HG02981 (cell line): ENCODE data around the gene EIF4G1.
A peak's percentile ranks its signal among the peaks of the same experiment; 100 is the strongest.
"Not testable (repeated sequence)": the region's sequence is repeated elsewhere in the genome, so short reads cannot be mapped to it uniquely, and the experiment has no call there.

ENCODE experiments used
- ATAC-seq: cut with Tn5 transposase; IDR thresholded peaks from one replicate; pipeline ENCODE4 v1.9.1; 2021; ENCODE audit warnings: mild to moderate bottlenecking, moderate library complexity; ENCODE audit not compliant: unreplicated experiment

EIF4G1 gene, protein sequence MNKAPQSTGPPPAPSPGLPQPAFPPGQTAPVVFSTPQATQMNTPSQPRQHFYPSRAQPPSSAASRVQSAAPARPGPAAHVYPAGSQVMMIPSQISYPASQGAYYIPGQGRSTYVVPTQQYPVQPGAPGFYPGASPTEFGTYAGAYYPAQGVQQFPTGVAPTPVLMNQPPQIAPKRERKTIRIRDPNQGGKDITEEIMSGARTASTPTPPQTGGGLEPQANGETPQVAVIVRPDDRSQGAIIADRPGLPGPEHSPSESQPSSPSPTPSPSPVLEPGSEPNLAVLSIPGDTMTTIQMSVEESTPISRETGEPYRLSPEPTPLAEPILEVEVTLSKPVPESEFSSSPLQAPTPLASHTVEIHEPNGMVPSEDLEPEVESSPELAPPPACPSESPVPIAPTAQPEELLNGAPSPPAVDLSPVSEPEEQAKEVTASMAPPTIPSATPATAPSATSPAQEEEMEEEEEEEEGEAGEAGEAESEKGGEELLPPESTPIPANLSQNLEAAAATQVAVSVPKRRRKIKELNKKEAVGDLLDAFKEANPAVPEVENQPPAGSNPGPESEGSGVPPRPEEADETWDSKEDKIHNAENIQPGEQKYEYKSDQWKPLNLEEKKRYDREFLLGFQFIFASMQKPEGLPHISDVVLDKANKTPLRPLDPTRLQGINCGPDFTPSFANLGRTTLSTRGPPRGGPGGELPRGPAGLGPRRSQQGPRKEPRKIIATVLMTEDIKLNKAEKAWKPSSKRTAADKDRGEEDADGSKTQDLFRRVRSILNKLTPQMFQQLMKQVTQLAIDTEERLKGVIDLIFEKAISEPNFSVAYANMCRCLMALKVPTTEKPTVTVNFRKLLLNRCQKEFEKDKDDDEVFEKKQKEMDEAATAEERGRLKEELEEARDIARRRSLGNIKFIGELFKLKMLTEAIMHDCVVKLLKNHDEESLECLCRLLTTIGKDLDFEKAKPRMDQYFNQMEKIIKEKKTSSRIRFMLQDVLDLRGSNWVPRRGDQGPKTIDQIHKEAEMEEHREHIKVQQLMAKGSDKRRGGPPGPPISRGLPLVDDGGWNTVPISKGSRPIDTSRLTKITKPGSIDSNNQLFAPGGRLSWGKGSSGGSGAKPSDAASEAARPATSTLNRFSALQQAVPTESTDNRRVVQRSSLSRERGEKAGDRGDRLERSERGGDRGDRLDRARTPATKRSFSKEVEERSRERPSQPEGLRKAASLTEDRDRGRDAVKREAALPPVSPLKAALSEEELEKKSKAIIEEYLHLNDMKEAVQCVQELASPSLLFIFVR (N-terminal part only)

DNA sequence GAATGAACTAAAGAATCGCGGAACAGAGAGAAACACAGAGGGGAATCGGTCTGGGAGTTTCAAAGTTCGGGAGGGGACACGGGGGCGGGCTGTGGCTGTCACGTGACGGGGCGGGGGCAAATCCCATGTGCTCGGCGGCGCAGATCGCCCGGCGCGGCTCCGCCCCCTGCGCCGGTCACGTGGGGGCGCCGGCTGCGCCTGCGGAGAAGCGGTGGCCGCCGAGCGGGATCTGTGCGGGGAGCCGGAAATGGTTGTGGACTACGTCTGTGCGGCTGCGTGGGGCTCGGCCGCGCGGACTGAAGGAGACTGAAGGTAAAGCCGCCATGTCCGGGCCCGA, at the start of gene EIF4G1:
EIF4G1 (plus strand) TSS at position 244 of the 337 bp plus-strand sequence. CDS start 1,191 bp downstream, outside the sequence.
- peak; percentile 79 for ATAC-seq

DNA sequence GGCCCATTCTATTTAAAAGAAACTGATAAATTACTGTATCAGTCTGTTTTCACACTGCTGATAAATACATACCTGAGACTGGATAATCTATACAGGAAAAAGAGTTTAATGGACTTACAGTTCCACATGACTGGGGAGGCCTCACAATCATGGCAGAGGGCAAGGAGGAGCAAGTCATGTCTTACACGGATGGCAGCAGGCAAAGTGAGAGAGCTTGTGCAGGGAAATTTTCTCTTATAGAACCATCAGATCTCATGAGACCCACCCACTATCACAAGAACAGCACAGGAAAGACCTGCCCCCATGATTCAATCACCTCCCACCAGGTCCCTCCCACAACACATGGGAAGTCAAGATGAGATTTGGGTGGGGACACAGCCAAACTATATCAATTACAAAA, 47.2 kb upstream of the EIF4G1 start:
- ATAC-seq: not testable (repeated sequence)

DNA sequence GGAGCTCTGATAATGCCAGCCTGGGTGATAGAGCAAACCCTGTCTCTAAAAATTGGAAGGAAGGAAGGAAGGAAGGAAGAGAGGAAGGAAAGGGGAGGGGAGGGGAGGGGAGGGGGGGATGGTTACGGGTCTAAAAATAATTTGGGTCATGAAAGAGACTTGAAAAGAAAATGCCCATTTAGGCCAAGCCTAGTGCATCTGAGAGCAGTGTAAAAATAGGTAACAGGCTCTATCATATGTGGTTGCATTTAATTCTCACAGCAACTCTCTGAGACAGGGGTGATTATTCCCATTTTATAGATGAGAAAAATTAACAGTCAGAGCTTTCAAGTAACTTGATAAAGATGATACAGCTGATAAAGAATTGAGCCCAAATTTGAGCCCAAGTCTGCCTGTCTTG, 42.1 kb upstream of the EIF4G1 start:
- no peak for ATAC-seq

DNA sequence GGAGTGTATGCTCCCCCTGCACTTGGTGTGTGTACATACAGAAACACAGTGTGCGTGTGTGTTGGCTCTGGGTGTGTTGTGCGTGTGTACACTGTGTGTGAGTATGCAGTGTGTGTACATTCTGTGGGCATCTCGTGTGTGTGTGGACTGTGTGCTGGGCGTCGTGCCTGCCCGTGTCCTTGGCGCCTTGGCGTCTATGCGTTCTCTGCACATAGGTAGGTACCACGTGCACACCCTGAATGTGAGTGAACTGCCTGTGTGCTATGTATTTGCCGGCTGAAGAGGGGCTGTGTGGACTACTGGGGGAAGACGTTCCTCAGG, 39.1 kb upstream of the EIF4G1 start:
- no peak for ATAC-seq

DNA sequence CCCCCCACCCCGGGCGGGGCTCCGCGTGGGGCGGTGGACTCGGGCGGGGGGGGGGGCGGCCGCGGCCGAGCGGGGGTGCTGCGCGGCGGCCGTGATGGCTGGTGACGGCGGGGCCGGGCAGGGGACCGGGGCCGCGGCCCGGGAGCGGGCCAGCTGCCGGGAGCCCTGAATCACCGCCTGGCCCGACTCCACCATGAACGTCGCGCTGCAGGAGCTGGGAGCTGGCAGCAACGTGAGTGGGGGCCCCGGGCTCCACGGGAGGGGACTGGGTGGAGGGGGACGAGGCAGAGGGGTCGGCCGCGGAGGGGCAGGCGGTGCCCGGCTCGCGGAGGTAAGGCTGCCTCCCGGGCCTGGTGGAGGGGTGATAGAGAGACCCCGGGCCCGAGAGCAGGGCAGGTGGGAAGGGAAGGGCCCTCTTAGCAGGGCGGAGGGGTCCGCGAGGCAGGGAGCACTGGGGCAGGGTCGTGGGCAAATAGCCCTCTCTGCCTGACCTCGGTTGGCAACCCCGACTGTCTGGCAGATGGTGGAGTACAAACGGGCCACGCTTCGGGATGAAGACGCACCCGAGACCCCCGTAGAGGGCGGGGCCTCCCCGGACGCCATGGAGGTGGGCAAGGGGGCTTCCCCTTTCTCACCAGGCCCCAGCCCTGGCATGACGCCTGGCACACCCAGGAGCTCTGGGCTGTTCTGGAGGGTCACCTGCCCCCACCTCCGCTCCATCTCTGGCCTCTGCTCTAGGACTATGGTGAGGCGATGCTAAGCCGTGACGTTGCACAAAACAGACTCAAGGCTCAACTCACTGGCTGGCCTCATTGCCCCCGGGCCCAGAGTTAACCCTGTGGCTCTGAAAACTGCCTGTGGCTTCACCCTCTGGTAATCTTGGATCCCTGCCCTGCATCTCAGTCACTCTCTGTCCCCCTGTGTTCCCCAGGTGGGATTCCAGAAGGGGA, 38.2 kb upstream of the EIF4G1 start, which contains the start of gene ECE2:
ECE2 (plus strand) TSS at position 62 of the 950 bp plus-strand sequence; CDS start at position 194, 132 bp downstream.
- no peak for ATAC-seq

DNA sequence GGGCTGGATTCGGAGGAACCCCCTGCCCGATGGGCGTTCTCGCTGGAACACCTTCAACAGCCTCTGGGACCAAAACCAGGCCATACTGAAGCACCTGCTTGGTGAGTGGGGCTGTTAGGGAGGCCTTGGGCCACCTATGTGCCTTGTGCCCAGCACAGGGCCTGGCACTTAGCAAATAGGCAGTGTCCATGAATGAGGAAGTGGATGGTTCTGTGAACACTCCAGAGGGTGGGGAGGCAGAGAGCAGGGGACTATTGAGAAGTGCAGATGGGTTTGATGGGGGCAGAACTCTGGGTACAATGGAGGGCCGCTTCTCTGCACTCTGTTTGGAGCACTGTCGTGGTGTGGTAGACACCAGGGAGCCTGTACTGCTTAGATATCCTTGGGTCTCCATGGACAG, 37.0 kb upstream of the EIF4G1 start:
- ATAC-seq: no peak

DNA sequence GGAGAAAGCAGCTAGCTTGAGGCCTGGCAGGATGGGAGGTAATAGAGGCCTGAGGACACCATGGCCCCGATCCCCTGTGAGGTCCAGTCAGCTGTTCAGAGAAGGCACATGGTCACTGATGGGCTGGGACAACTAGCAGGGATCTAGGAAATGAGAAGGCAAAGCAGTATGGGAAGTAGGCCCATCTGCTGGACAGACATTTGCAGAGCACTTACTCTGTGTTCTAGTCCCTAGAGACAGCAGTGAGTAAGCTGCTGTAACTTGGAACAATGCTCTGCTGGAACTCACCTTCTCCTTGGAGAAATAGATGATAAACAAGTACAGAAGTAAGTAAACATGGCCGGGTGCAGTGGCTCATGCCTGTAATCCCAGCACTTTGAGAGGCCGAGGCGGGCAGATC, 31.5 kb upstream of the EIF4G1 start:
- ATAC-seq: no peak

DNA sequence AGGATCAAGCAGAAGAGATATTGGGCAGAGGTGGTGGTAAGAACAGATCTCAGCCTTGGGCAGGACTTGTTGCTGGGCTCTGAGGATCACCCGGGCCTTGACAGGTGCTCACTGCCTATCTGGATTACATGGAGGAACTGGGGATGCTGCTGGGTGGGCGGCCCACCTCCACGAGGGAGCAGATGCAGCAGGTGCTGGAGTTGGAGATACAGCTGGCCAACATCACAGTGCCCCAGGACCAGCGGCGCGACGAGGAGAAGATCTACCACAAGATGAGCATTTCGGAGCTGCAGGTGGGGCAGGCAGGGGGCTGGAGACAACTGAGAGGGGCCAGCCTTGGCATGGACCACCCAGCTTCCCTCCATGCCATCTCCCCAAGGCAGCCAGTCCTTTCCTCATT, 30.7 kb upstream of the EIF4G1 start:
- no peak for ATAC-seq

DNA sequence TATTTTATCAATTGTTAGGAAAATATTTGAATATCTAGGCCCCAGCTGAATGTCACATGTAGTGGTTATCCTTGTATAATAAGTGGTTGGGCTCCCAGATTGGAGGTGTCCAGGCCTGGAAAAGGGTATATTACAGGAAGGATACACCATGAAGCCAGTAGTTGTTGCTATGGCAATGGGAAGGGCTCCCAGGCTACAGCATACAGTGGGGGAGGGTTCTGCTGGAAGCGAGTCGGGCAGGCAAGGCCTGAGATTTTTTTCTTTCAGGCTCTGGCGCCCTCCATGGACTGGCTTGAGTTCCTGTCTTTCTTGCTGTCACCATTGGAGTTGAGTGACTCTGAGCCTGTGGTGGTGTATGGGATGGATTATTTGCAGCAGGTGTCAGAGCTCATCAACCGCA, 29.7 kb upstream of the EIF4G1 start:
- no peak for ATAC-seq

DNA sequence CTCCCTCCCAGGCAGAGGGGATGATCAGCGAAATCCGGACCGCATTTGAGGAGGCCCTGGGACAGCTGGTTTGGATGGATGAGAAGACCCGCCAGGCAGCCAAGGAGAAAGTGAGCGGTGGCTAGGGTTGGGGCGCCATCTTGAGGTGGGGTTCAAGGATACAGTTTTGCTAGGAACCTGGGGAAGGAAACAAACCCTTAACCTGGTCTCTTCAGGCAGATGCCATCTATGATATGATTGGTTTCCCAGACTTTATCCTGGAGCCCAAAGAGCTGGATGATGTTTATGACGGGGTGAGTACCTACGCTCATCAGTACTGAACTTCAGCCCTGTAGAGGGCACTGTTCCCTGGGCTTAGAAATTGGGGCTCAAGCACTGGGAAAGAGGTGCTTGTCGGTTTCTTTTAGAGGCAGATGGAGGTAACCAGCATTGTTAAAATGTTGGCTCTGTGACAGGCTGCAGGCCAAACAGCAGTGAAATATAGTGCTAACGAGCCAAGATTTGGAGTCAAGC, 24.9 kb upstream of the EIF4G1 start:
- no peak for ATAC-seq

DNA sequence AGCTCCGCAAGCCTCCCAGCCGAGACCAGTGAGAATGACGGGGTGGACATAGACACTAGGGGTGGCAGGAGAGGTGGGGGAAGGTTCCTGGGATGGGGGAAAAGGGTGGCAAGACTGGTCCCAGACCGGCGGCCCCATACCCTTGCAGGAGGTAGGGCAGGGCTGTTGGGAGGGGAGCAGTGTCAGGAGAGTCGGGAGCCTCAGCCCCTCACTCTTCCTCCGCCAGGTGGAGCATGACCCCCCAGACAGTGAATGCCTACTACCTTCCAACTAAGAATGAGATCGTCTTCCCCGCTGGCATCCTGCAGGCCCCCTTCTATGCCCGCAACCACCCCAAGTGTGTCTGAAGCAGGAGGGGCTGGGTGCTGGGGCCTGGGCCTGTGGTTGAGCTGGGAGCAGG, 24.1 kb upstream of the EIF4G1 start:
- no peak for ATAC-seq

DNA sequence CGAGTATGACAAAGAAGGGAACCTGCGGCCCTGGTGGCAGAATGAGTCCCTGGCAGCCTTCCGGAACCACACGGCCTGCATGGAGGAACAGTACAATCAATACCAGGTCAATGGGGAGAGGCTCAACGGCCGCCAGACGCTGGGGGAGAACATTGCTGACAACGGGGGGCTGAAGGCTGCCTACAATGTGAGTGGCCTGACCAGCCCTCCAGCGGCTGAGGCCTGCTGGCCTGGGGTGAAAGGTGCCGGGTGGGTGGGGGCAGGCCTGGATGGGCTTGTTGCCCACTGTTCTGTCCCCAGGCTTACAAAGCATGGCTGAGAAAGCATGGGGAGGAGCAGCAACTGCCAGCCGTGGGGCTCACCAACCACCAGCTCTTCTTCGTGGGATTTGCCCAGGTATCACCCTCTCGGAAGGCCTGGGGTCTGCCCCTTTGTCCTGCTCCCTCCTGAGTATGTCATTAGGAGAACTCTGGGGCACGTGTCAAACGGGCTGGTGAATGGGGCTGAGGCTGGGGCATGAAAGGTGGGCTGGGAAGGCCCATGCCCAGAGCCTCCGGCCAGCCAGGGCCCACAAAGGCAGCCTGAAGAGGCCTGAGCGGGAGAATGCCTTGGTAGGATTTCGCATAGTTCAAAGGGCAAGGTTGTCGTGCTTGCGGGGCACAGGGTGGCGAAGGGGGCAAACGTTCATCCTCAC, 23.2 kb upstream of the EIF4G1 start:
- no peak for ATAC-seq

DNA sequence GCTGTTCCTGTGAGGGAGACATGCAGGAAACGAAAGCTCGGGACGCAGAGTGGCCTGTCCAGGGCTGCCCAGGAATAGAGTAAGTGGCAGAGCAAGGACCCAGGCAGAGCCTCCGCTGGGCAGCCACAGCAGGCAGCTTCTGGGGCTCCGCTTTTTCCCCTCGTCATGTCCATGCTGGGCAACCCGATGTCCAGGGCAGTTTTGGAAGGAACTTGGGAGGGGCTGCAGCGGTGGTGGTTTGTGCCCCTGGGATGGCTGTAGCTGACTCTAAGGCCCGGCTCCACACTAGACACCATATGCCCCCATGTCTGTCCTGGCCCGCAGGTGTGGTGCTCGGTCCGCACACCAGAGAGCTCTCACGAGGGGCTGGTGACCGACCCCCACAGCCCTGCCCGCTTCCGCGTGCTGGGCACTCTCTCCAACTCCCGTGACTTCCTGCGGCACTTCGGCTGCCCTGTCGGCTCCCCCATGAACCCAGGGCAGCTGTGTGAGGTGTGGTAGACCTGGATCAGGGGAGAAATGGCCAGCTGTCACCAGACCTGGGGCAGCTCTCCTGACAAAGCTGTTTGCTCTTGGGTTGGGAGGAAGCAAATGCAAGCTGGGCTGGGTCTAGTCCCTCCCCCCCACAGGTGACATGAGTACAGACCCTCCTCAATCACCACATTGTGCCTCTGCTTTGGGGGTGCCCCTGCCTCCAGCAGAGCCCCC, 22.5 kb upstream of the EIF4G1 start:
- no peak for ATAC-seq

DNA sequence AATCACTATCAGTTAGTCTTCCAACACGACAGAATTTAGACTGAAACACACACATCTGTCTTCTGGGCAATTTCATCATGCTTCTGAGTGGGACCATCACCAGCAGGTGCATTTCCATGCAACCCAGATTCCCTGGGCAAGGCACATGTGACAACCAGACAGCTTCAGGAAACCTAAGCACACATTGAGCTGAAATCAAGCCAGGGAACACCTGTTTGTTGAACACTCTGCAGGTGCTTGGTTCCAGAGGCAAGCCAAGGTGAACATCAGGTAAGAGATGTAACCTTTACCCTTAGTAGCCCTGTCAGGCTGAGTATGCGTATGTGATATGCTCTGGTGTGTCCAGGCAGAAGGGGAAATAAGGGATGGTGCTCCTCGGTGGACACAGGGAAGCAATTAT, 18.6 kb upstream of the EIF4G1 start:
- no peak for ATAC-seq

DNA sequence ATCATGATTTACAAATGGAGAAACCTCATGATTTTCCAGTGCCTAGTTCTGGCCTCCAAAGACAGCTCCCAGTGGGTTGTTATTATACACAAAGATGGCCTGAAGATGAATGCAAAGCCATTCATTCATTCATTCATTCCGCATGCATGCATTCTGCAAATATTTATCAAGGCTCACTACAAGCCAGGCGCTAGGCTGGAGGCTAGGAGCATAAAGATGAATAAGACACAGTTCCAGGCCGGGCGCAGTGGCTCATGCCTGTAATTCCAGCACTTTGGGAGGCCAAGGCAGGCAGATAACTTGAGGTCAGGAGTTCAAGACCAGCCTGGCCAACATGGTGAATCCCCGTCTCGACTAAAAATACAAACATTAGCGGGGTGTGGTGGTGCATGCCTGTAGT, 17.8 kb upstream of the EIF4G1 start:
- no peak for ATAC-seq

DNA sequence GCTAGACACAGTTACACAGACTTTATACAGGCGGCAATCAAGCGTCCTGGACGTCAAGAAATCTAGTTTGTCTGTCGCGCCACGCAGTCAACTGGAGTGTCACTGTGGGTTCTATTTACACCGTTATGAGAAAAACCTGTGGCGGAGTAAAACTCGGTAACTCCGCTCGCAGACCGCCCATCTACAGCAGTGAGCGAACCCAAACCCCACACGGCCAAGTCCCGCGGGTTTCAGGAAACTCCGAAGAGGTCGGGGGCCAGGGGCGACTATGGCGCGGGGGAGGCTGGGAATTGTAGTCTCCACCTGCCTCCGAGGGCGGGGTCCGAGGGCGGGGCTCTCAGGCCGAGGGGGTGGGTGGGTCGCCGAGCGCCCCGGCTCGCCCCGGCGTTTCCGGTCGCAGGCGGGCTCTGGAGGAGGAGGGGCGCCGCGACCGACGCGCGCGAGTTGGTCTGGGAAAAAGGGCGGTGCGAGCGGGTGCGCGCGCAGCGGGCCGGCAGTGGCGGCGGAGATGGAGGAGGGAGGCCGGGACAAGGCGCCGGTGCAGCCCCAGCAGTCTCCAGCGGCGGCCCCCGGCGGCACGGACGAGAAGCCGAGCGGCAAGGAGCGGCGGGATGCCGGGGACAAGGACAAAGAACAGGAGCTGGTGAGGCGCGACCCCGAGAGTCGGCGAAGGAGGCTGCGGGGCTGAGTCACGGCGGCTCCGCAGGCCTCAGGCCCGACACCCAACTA, 15.5 kb upstream of the EIF4G1 start, which contains the start of gene PSMD2:
PSMD2 (plus strand) TSS at position 483 of the 729 bp plus-strand sequence; CDS start at position 509, 26 bp downstream.
- ATAC-seq: peak; percentile 93

DNA sequence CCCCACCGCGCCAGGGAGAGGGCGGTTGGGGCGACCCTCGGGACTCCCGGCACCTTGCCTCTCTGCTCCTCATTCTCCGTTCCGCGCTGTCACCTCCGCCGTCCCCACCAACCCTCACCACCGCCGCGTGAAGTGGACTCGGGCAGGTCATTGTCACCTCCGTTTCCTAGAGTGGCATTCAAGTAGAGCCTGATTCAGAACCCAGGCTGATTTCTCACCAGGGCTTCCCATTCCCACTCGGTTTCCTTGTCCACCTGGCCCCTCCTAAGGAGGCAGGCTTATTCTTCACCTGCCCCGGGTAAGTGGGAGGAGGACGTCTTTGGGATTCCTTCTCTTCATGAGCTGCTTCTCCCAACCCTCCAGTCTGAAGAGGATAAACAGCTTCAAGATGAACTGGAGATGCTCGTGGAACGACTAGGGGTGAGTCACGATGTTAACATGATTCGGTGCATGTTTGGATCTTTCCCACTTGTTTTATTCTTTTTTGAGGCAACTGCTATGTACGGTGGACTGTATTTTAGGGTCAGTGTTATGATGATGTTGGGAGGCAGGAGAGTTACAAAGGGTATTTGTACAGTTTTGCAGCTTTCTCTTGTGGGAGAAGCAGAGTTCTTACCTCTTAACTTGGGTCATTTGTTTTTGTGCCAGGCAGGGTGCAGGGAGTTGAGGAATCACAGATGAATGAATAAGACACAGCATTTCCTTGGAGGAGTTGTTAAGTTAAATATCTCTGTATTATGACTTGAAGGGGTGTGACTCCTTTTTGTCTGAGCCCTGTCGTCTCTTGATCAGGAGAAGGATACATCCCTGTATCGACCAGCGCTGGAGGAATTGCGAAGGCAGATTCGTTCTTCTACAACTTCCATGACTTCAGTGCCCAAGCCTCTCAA, 14.7 kb upstream of the EIF4G1 start:
- no peak for ATAC-seq
